Measurements from ENCODE around the gene PF4V1. TPM values are rescaled to one million over a fixed set of nuclear protein-coding genes. Genes with fewer than 3 reads are reported as not detected.

The PF4V1 gene
- total RNA-seq, 2 experiments from 2014 or later: not detected

GRCh38 chr4:73868206-73869129 is 15.4 kb downstream of the PF4V1 start:
- CTCF ChIA-PET: interaction anchor here (1.2 kb wide), 1 partner anchor 11 kb away, joined by 3 read pairs; no protein-coding TSS in a partner anchor
- no peak for DNase-seq

GRCh38 chr4:73869130-73870055 is 16.3 kb downstream of the PF4V1 start, which contains the start of gene CXCL1:
Gene CXCL1 (plus strand): TSS chr4:73869393. CDS start chr4:73869471, 78 bp downstream.
- Mint-ChIP-seq H3K4me1 (peaks cover 4% of the 10 kb centered on the region), H3K9me3 (no peaks in the 10 kb centered on the region), H3K27me3 (peaks cover 26% of the 10 kb centered on the region), H3K4me3 (no peak within 1 kb of the TSS), H3K36me3 (ENCODE audit: low read depth) (no peaks in the 10 kb centered on the region), H3K27ac (no peak within 1 kb of the TSS)
- ChIA-PET POLR2A (no interaction called here), CTCF (no interaction called here)
- no peak for DNase-seq

More at GRCh38 chr4:73868206-73869129, 15.4 kb downstream of the PF4V1 start:
- Mint-ChIP-seq H3K4me1 (peaks cover 4% of the 10 kb centered on the region), H3K36me3 (ENCODE audit: low read depth) (no peaks in the 10 kb centered on the region), H3K4me3 (no peak overlapping the region), H3K27ac (no peak overlapping the region), H3K9me3 (no peaks in the 10 kb centered on the region), H3K27me3 (peaks cover 24% of the 10 kb centered on the region)
- POLR2A ChIA-PET: interaction anchor here (0.6 kb wide), 1 partner anchor 34 kb away, joined by 3 read pairs; no protein-coding TSS in a partner anchor

DNA sequence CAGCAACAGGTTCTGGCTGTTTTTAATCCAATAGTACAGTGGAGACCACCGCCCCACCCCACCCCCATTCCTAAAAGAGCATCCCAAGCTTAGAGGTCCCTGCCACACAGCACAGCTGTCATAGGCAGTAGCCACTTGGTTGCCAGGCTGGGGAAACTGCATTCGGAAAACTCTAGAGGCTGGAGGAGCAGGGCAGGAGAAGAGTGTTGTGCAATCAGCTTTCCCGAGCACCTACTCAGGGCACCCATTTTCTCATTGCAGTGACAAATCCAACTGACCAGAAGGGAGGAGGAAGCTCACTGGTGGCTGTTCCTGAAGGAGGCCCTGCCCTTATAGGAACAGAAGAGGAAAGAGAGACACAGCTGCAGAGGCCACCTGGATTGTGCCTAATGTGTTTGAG is 17.2 kb downstream of the PF4V1 start:
- no peaks in the 10 kb centered on the region for H3K9me3 Mint-ChIP-seq

DNA sequence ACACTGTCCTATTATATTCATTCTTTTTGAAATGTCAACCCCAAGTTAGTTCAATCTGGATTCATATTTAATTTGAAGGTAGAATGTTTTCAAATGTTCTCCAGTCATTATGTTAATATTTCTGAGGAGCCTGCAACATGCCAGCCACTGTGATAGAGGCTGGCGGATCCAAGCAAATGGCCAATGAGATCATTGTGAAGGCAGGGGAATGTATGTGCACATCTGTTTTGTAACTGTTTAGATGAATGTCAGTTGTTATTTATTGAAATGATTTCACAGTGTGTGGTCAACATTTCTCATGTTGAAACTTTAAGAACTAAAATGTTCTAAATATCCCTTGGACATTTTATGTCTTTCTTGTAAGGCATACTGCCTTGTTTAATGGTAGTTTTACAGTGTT is 17.7 kb downstream of the PF4V1 start:
- no peak for DNase-seq
- H3K27me3 Mint-ChIP-seq: peaks cover 26% of the 10 kb centered on the region
- H3K27ac Mint-ChIP-seq: no peak overlapping the region
- POLR2A ChIA-PET: no interaction called here
- no peak overlapping the region for H3K4me3 Mint-ChIP-seq
- no peaks in the 10 kb centered on the region for H3K36me3 Mint-ChIP-seq (ENCODE audit: low read depth)
- H3K9me3 Mint-ChIP-seq: no peaks in the 10 kb centered on the region
- CTCF ChIA-PET: no interaction called here
- peaks cover 4% of the 10 kb centered on the region for H3K4me1 Mint-ChIP-seq

More for the DNA sequence above, 17.2 kb downstream of the PF4V1 start:
- H3K36me3 Mint-ChIP-seq (ENCODE audit: low read depth): no peaks in the 10 kb centered on the region
- DNase-seq: no peak
- ChIA-PET POLR2A (no interaction called here), CTCF (no interaction called here)
- H3K4me1 Mint-ChIP-seq: peaks cover 4% of the 10 kb centered on the region
- peaks cover 26% of the 10 kb centered on the region for H3K27me3 Mint-ChIP-seq
- no peak overlapping the region for H3K4me3 Mint-ChIP-seq
- no peak overlapping the region for H3K27ac Mint-ChIP-seq

DNA sequence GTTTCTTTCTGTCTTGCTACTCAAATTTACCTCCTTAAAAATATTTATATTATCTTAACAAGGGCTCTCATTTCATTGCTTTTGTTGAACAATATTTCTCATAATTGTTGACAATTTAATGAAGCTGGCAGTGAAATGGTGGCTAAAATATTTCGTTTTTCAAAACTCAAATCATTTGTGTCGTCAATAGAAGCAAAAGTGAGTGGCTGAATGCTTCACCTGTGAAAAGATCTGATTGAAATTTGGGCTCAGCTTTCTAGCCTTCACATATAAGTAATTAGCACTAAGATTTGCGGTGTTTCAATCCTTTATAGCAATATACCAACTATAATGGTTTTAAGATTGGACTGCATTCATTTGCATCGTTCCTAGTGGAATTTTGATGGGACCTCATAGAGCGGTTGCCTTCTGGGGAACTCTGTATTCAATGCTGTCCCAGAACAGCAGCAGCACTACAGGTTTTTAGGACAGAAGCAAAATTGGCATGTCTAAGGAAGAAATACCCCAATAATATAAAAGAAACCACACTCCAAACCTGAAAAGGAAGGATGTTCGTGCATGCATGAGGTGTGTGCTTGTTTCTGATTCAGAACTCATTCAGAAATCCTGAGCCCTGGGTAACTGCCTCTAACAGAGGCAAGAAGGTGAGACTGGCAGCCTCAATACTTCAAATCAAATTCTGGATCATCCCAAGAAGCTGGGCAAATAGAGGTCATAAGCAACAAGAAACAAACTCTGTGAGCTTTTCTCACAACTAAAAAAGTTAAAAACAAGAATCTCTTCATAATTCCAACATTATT is 18.6 kb downstream of the PF4V1 start:
- CTCF ChIA-PET: no interaction called here
- H3K27me3 Mint-ChIP-seq: peaks cover 25% of the 10 kb centered on the region
- POLR2A ChIA-PET: no interaction called here
- no peak for DNase-seq
- H3K9me3 Mint-ChIP-seq: no peaks in the 10 kb centered on the region
- H3K27ac Mint-ChIP-seq: no peak overlapping the region
- peaks cover 4% of the 10 kb centered on the region for H3K4me1 Mint-ChIP-seq
- H3K36me3 Mint-ChIP-seq (ENCODE audit: low read depth): no peaks in the 10 kb centered on the region
- no peak overlapping the region for H3K4me3 Mint-ChIP-seq

DNA sequence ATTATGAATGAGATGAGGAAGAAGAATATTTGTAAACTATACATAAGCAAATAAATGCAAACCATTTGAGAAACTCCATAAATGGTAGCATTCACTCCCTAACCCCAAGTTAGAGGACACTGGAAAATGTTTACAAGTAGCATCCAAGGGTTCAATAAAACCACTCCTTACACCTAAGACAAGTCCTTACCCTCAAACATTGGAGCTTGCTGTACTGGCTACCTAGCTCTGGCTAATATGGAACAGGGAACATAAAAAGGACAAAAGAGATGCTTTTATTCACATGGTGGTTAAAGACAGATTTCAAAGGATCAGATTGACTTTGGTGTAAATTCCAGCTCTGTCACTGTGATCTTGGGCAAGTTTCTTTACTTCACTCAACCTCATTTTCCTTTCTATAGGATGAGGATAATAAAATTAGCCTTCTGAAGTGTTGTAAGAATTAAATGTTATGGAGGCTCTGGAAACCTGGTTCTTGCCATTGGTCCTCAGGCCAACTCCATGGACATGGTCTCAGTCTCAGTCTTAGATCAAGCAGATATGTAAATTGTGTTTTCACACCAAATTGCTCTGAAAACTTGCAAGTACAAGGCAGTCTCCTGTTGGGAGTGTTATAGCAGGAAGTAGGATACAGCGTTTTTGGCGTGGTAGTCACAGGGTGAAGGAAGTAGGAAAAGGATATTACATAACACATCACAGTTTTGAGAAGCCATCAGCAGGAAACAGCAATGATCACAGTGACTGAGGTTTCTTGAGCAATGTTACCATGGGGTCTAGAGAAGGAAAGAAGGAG is 19.4 kb downstream of the PF4V1 start:
- POLR2A ChIA-PET: no interaction called here
- Mint-ChIP-seq H3K4me3 (no peak overlapping the region), H3K27me3 (peaks cover 27% of the 10 kb centered on the region), H3K36me3 (ENCODE audit: low read depth) (no peaks in the 10 kb centered on the region), H3K27ac (no peak overlapping the region), H3K4me1 (peaks cover 4% of the 10 kb centered on the region), H3K9me3 (no peaks in the 10 kb centered on the region)
- CTCF ChIA-PET: no interaction called here
- DNase-seq: no peak

- ChIA-PET CTCF (no interaction called here), POLR2A (no interaction called here)
- H3K4me3 Mint-ChIP-seq: no peak overlapping the region
- peaks cover 16% of the 10 kb centered on the region for H3K27me3 Mint-ChIP-seq
- peaks cover 2% of the 10 kb centered on the region for H3K4me1 Mint-ChIP-seq
- H3K9me3 Mint-ChIP-seq: no peaks in the 10 kb centered on the region
- no peak for DNase-seq
- H3K27ac Mint-ChIP-seq: no peak overlapping the region
- H3K36me3 Mint-ChIP-seq (ENCODE audit: low read depth): no peaks in the 10 kb centered on the region
Measured at GRCh38 chr4:73874386-73874785, 21.3 kb downstream of the PF4V1 start.

GRCh38 chr4:73875401-73875800 is 22.3 kb downstream of the PF4V1 start:
- no peaks in the 10 kb centered on the region for H3K4me1 Mint-ChIP-seq
- no peaks in the 10 kb centered on the region for H3K9me3 Mint-ChIP-seq
- H3K4me3 Mint-ChIP-seq: no peak overlapping the region
- no peak for DNase-seq
- H3K36me3 Mint-ChIP-seq (ENCODE audit: low read depth): no peaks in the 10 kb centered on the region
- CTCF ChIA-PET: no interaction called here
- POLR2A ChIA-PET: no interaction called here
- H3K27me3 Mint-ChIP-seq: peaks cover 12% of the 10 kb centered on the region
- no peak overlapping the region for H3K27ac Mint-ChIP-seq

- H3K4me1 Mint-ChIP-seq: peaks cover 5% of the 10 kb centered on the region
- no peaks in the 10 kb centered on the region for H3K9me3 Mint-ChIP-seq
- H3K4me3 Mint-ChIP-seq: no peak overlapping the region
- POLR2A ChIA-PET: no interaction called here
- DNase-seq: no peak
- H3K27me3 Mint-ChIP-seq: no peaks in the 10 kb centered on the region
- no peaks in the 10 kb centered on the region for H3K36me3 Mint-ChIP-seq (ENCODE audit: low read depth)
- H3K27ac Mint-ChIP-seq: no peak overlapping the region
- CTCF ChIA-PET: no interaction called here
Measured at GRCh38 chr4:73883306-73883705, 30.2 kb downstream of the PF4V1 start.

- Mint-ChIP-seq H3K27ac (no peak overlapping the region), H3K4me1 (peaks cover 5% of the 10 kb centered on the region), H3K9me3 (no peaks in the 10 kb centered on the region), H3K27me3 (peaks cover 3% of the 10 kb centered on the region), H3K4me3 (no peak overlapping the region), H3K36me3 (ENCODE audit: low read depth) (no peaks in the 10 kb centered on the region)
- ChIA-PET POLR2A (no interaction called here), CTCF (no interaction called here)
- no peak for DNase-seq
Measured at GRCh38 chr4:73885574-73886267, 32.6 kb downstream of the PF4V1 start.

- Mint-ChIP-seq H3K9me3 (no peaks in the 10 kb centered on the region), H3K27me3 (peaks cover 3% of the 10 kb centered on the region), H3K27ac (no peak overlapping the region), H3K4me1 (no peaks in the 10 kb centered on the region), H3K36me3 (ENCODE audit: low read depth) (no peaks in the 10 kb centered on the region), H3K4me3 (no peak overlapping the region)
- POLR2A ChIA-PET: no interaction called here
- CTCF ChIA-PET: no interaction called here
- no peak for DNase-seq
Measured at GRCh38 chr4:73891326-73891725, 38.2 kb downstream of the PF4V1 start.

Data from activated CD4-positive, alpha-beta T cell treated with anti-CD3 and anti-CD28 coated beads, Interleukin-2, amount 10 ng/mL, durations not matched to agents 7 days and 5 days (primary cell).